Measurements from ENCODE around the gene MPRIP. TPM values are rescaled to one million over a fixed set of nuclear protein-coding genes. Genes with fewer than 3 reads are reported as not detected.
A peak's percentile ranks its signal among the peaks of the same experiment; 100 is the strongest.

MPRIP gene
- total RNA-seq, 1 experiment from 2014 or later, result 258 TPM

- H3K9ac ChIP-seq (ENCODE audit: low read length), result no peak overlapping the region
- no peak overlapping the region for H3K27ac ChIP-seq (ENCODE audit: low read depth, low read length)
- no peaks in the 10 kb centered on the region for H3K9me2 ChIP-seq (ENCODE audit: insufficient read depth)
- no peaks in the 10 kb centered on the region for H3K9me3 ChIP-seq (ENCODE audit: control insufficient read depth in 1 of 2, insufficient read depth in 1 of 2, low read depth in 1 of 2, low read length in 2 of 2)
- no peaks in the 10 kb centered on the region for H3K79me2 ChIP-seq (ENCODE audit: insufficient read depth, low read length)
- RAD21 ChIA-PET (ENCODE audit: low non-redundant PET in 1 of 2, low total read pairs in 2 of 2, uncharacterized antibody in 2 of 2, unreplicated experiment in 2 of 2), result no interaction called here
- peaks cover 23 to 37% of the 10 kb centered on the region in 2 experiments; a peak in 3 of 4 replicates for H3K36me3 ChIP-seq (ENCODE audit: control insufficient read depth in 1 of 2, insufficient read depth in 2 of 2, low read length in 2 of 2)
- POLR2A ChIA-PET, result no interaction called here
- no peaks in the 10 kb centered on the region for H3K27me3 ChIP-seq (ENCODE audit: insufficient read depth, low read length)
- H2AFZ ChIP-seq (ENCODE audit: low read depth, low read length, poor library complexity, severe bottlenecking), result no peak overlapping the region
- H4K20me1 ChIP-seq (ENCODE audit: insufficient read depth), result no peaks in the 10 kb centered on the region
- BruUV-seq (replicated peaks), result no TSS peak
- no peak for DNase-seq (ENCODE audit: low read depth, low spot score)
- no peaks in the 10 kb centered on the region for H3K4me1 ChIP-seq (ENCODE audit: control insufficient read depth in 1 of 2, insufficient read depth in 2 of 2, low read length in 2 of 2)
- CTCF ChIA-PET, result no interaction called here
- ATAC-seq, result peak; percentile 43; the same call in 1 of the 2 replicates
- intact Hi-C loops (cut with micrococcal nuclease), result no loop called here
- no peak overlapping the region for H3K4me3 ChIP-seq (replicated peaks in 1 of 2; ENCODE audit: low read depth in 1 of 2, low read length in 2 of 2)
- no peak overlapping the region for H3K4me2 ChIP-seq (ENCODE audit: low read length)
- TF ChIP-seq ZNF274 (IDR thresholded peaks at IDR 0.05; ENCODE audit: low read depth, low read length), result no peak
- TF ChIP-seq TCF7L2 (IDR thresholded peaks at IDR 0.05; ENCODE audit: borderline replicate concordance, extremely low read depth, insufficient read depth, insufficient read length), result no peak
- no peak for TF ChIP-seq RAD21 (IDR thresholded peaks at IDR 0.05; ENCODE audit: low read depth)
- no peak for TF ChIP-seq CBX3 (IDR thresholded peaks at IDR 0.05; ENCODE audit: low read depth)
- TF ChIP-seq YY1 (IDR thresholded peaks at IDR 0.05; ENCODE audit: extremely low read depth, insufficient replicate concordance, low read depth, low read length), result no peak
- no peak for TF ChIP-seq EGR1 (IDR thresholded peaks at IDR 0.05; ENCODE audit: low read depth)
- no peak for TF ChIP-seq EZH2phosphoT487 (IDR thresholded peaks at IDR 0.05; ENCODE audit: borderline replicate concordance)
- TF ChIP-seq POLR2AphosphoS5 (IDR thresholded peaks at IDR 0.05; ENCODE audit: low read depth, low read length), result no peak
- TF ChIP-seq CEBPB (IDR thresholded peaks at IDR 0.05; ENCODE audit: low read depth), result no peak
- no peak for TF ChIP-seq FOSL1 (IDR thresholded peaks at IDR 0.05; ENCODE audit: low read depth)
- TF ChIP-seq REST (IDR thresholded peaks at IDR 0.05; ENCODE audit: low read depth), result no peak
- no peak for TF ChIP-seq SRF (IDR thresholded peaks at IDR 0.05; ENCODE audit: low read depth)
- no peak for TF ChIP-seq ZBTB33 (IDR thresholded peaks at IDR 0.05; ENCODE audit: extremely low read depth, insufficient replicate concordance, low read length)
- TF ChIP-seq POLR2A (IDR thresholded peaks at IDR 0.05; ENCODE audit: borderline replicate concordance, extremely low read depth, insufficient read depth, insufficient read length), result no peak
- no peak for TF ChIP-seq ATF3 (IDR thresholded peaks at IDR 0.05)
- TF ChIP-seq ZFX (IDR thresholded peaks at IDR 0.05), result no peak
Observed at GRCh38 chr17:17140590-17140980, 98.3 kb downstream of the MPRIP start.
